Adrenal gland (tissue), 5 donors: ENCODE data around the gene PPM1D.
"Not testable (repeated sequence)": the region's sequence is repeated elsewhere in the genome, so short reads cannot be mapped to it uniquely, and the experiment has no call there.

ENCODE experiments used
- POLR2A ChIP-seq, 2 donors: fragments of 450-650 bp; IDR thresholded peaks; one replicate each; pipeline ENCODE4 v1.6.1; 2017; ENCODE audit warnings: antibody characterized with exemption in 2 of 2, mild to moderate bottlenecking in 2 of 2, moderate library complexity in 1 of 2
- TF ChIP-seq, protein P1 (sequence below), 6 experiments: fragments of 450-650 bp in 4 of 6; fragments of 200-600 bp in 2 of 6; sonication (generic) in 1 of 6; IDR thresholded peaks; 1 replicate in 5 of 6; 2 replicates in 1 of 6; pipeline versions ENCODE4 v1.5.1 to v1.8.0; 2016 to 2021; ENCODE audit warnings: antibody characterized with exemption in 6 of 6, mild to moderate bottlenecking in 2 of 6, moderate library complexity in 1 of 6
- donor health status: DM: no; HTN: no; CAD: no.

DNA sequence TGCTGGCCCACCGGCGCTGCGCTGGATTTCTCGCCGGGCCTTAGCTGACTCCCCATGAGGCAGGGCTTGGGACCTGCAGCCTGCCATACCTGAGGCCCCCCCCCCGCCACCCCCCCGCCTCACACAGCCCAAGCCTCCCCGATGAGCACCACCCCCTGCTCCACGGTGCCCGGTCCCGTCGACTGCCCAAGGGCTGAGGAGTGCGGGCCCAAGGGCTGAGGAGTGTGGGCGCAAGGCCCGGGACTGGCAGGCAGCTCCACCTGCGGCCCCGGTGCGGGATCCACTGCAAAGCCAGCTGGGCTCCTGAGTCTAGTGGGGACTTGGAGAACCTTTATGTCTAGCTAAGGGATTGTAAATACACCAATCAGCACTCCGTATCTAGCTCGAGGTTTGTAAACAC, 13.8 kb downstream of the PPM1D start:
- TF ChIP-seq, protein P1, sequence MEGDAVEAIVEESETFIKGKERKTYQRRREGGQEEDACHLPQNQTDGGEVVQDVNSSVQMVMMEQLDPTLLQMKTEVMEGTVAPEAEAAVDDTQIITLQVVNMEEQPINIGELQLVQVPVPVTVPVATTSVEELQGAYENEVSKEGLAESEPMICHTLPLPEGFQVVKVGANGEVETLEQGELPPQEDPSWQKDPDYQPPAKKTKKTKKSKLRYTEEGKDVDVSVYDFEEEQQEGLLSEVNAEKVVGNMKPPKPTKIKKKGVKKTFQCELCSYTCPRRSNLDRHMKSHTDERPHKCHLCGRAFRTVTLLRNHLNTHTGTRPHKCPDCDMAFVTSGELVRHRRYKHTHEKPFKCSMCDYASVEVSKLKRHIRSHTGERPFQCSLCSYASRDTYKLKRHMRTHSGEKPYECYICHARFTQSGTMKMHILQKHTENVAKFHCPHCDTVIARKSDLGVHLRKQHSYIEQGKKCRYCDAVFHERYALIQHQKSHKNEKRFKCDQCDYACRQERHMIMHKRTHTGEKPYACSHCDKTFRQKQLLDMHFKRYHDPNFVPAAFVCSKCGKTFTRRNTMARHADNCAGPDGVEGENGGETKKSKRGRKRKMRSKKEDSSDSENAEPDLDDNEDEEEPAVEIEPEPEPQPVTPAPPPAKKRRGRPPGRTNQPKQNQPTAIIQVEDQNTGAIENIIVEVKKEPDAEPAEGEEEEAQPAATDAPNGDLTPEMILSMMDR (IDR thresholded peaks at IDR 0.05): not testable (repeated sequence)
- TF ChIP-seq POLR2A (IDR thresholded peaks at IDR 0.05): not testable (repeated sequence)
